ENCODE data around the gene NUDT3. TPM values are rescaled to one million over a fixed set of nuclear protein-coding genes. Genes with fewer than 3 reads are reported as not detected.

Gene NUDT3
- total and polyA plus RNA-seq, 9 of the 15 experiments (the other 6 are each of a cell fraction or from before 2014, with no cell fraction given), result 5.4 to 81.2 (median 56.4) TPM

DNA sequence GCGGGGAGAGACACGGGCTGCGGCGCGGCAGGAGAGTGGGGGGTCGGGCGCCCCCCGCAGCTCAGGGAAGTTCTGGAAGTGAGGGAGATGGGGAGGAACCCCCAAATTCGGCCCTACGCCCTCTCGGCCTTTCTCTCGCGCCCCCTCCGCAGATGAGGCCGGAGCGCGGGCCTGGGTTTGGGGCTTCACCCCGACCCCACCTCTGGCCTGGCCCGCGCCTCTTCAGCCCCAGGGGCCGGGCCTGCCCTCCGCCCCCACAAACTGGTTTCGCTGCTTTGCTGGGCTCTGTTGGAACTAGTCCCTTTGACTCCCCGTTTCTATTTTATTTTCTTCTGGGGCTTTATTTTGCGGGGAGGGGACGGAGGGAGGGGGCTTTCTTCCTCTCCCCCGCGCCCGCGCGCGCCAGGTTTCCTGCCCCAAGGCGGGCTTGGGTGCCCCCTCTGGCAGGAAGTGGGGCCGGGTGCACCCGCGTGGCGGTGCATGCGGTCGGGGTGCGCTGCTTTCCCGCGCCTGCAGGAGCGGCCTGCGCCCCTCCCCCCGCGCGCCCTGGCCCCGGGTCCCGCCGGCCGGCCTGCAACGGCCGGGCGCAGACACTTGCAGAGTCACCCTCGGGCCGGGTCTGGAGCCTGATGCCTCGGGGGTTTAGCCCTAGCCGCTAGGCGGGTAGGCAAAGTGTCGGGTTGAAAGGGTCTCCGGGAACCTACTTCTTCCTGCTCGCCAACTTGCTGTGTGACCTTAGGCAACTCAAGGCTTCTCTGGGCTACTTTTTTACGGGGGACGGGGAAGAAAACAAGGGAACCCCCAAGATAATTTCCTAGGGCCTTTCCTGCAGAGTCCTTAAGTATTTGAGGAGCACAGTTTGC, 154.5 kb downstream of the NUDT3 start (continued):
- TF ChIP-seq, protein P1, sequence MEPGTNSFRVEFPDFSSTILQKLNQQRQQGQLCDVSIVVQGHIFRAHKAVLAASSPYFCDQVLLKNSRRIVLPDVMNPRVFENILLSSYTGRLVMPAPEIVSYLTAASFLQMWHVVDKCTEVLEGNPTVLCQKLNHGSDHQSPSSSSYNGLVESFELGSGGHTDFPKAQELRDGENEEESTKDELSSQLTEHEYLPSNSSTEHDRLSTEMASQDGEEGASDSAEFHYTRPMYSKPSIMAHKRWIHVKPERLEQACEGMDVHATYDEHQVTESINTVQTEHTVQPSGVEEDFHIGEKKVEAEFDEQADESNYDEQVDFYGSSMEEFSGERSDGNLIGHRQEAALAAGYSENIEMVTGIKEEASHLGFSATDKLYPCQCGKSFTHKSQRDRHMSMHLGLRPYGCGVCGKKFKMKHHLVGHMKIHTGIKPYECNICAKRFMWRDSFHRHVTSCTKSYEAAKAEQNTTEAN (CRISPR knock-in tag; IDR thresholded peaks at IDR 0.05), result peak; percentile 94
- TF ChIP-seq, protein P2, sequence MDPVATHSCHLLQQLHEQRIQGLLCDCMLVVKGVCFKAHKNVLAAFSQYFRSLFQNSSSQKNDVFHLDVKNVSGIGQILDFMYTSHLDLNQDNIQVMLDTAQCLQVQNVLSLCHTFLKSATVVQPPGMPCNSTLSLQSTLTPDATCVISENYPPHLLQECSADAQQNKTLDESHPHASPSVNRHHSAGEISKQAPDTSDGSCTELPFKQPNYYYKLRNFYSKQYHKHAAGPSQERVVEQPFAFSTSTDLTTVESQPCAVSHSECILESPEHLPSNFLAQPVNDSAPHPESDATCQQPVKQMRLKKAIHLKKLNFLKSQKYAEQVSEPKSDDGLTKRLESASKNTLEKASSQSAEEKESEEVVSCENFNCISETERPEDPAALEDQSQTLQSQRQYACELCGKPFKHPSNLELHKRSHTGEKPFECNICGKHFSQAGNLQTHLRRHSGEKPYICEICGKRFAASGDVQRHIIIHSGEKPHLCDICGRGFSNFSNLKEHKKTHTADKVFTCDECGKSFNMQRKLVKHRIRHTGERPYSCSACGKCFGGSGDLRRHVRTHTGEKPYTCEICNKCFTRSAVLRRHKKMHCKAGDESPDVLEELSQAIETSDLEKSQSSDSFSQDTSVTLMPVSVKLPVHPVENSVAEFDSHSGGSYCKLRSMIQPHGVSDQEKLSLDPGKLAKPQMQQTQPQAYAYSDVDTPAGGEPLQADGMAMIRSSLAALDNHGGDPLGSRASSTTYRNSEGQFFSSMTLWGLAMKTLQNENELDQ (CRISPR knock-in tag; IDR thresholded peaks at IDR 0.05; ENCODE audit: borderline replicate concordance), result peak; percentile 97; the same call in 1 of the 2 replicates
- TF ChIP-seq CBX8 (IDR thresholded peaks at IDR 0.05; ENCODE audit: borderline replicate concordance, extremely low read depth, low read depth, low read length, poor library complexity, severe bottlenecking) (no peak), KDM5B (IDR thresholded peaks at IDR 0.05; ENCODE audit: insufficient replicate concordance, low read depth, low read length) (peak; percentile 75), HCFC1 (IDR thresholded peaks at IDR 0.05; ENCODE audit: low read depth, low read length) (peak; percentile 67), ZC3H8 (IDR thresholded peaks at IDR 0.05) (no peak), MCM3 (IDR thresholded peaks at IDR 0.05) (no peak), PTRF (tag; IDR thresholded peaks at IDR 0.05) (no peak), PRMT5 (CRISPR knock-in tag; IDR thresholded peaks at IDR 0.05) (peak; percentile 84), EP300 (IDR thresholded peaks at IDR 0.05; ENCODE audit: low read length) (peak; percentile 41), MCM5 (IDR thresholded peaks at IDR 0.05; ENCODE audit: low read depth) (no peak), CBFB (CRISPR knock-in tag; IDR thresholded peaks at IDR 0.05) (peak; percentile 93; the same call in 1 of the 2 replicates), ZNF384 (IDR thresholded peaks at IDR 0.05; ENCODE audit: low read depth, low read length) (no peak; the same call in 1 of the 2 replicates), SUPT5H (IDR thresholded peaks at IDR 0.05) (peak; percentile 71), RUNX1 (IDR thresholded peaks at IDR 0.05; ENCODE audit: low read depth) (no peak), SNRNP70 (optimal IDR thresholded peaks at IDR 0.05; ENCODE audit: low read depth, low read length) (no peak), ZNF282 (CRISPR knock-in tag; IDR thresholded peaks at IDR 0.05) (peak; percentile 99), ZNF121 (CRISPR knock-in tag; conservative IDR thresholded peaks at IDR 0.05) (peak; percentile 70), CCAR2 (IDR thresholded peaks at IDR 0.05; ENCODE audit: low read depth, low read length) (no peak)
- TF ChIP-seq, protein P3, sequence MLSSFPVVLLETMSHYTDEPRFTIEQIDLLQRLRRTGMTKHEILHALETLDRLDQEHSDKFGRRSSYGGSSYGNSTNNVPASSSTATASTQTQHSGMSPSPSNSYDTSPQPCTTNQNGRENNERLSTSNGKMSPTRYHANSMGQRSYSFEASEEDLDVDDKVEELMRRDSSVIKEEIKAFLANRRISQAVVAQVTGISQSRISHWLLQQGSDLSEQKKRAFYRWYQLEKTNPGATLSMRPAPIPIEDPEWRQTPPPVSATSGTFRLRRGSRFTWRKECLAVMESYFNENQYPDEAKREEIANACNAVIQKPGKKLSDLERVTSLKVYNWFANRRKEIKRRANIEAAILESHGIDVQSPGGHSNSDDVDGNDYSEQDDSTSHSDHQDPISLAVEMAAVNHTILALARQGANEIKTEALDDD (IDR thresholded peaks at IDR 0.05), result no peak
- TF ChIP-seq, protein P4, sequence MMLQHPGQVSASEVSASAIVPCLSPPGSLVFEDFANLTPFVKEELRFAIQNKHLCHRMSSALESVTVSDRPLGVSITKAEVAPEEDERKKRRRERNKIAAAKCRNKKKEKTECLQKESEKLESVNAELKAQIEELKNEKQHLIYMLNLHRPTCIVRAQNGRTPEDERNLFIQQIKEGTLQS (IDR thresholded peaks at IDR 0.05), result no peak
- TF ChIP-seq, protein P4 (CRISPR knock-in tag; conservative IDR thresholded peaks at IDR 0.05), result peak; percentile 85
